HG02885 (cell line): ENCODE results near the gene PLA2G4A.
A peak's percentile ranks its signal among the peaks of the same experiment; 100 is the strongest.

Experiments used
- ATAC-seq: cut with Tn5 transposase; IDR thresholded peaks from one replicate; pipeline ENCODE4 v1.9.1; 2021; ENCODE audit warnings: mild to moderate bottlenecking; ENCODE audit not compliant: unreplicated experiment, poor library complexity

The PLA2G4A gene

GRCh38 chr1:186829686-186830587 is 1.2 kb downstream of the PLA2G4A start:
- no peak for ATAC-seq

- no peak for ATAC-seq
Measured at GRCh38 chr1:186831168-186831567, 2.4 kb downstream of the PLA2G4A start.

- ATAC-seq: no peak
Measured at GRCh38 chr1:186834399-186834958, 5.7 kb downstream of the PLA2G4A start.

GRCh38 chr1:186835448-186835847 is 6.7 kb downstream of the PLA2G4A start:
- ATAC-seq: no peak

GRCh38 chr1:186837806-186838205 is 9.1 kb downstream of the PLA2G4A start:
- ATAC-seq: no peak

- no peak for ATAC-seq
Measured at GRCh38 chr1:186838380-186839040, 9.8 kb downstream of the PLA2G4A start.

- peak; percentile 38 for ATAC-seq
Measured at GRCh38 chr1:186839041-186839400, 10.3 kb downstream of the PLA2G4A start.

GRCh38 chr1:186841599-186841998 is 12.8 kb downstream of the PLA2G4A start:
- ATAC-seq: no peak

GRCh38 chr1:186842547-186842946 is 13.8 kb downstream of the PLA2G4A start:
- no peak for ATAC-seq

GRCh38 chr1:186843226-186843625 is 14.5 kb downstream of the PLA2G4A start:
- no peak for ATAC-seq

GRCh38 chr1:186843931-186844330 is 15.2 kb downstream of the PLA2G4A start:
- ATAC-seq: no peak

- ATAC-seq: no peak
Measured at GRCh38 chr1:186845576-186846210, 16.9 kb downstream of the PLA2G4A start.

GRCh38 chr1:186848509-186849130 is 19.9 kb downstream of the PLA2G4A start:
- ATAC-seq: no peak

- ATAC-seq: peak; percentile 98
Measured at GRCh38 chr1:186849271-186849671, 20.5 kb downstream of the PLA2G4A start.

GRCh38 chr1:186849826-186850225 is 21.1 kb downstream of the PLA2G4A start:
- peak; percentile 43 for ATAC-seq

GRCh38 chr1:186854102-186854501 is 25.4 kb downstream of the PLA2G4A start:
- no peak for ATAC-seq

- ATAC-seq: no peak
Measured at GRCh38 chr1:186858923-186859322, 30.2 kb downstream of the PLA2G4A start.

GRCh38 chr1:186859995-186860394 is 31.2 kb downstream of the PLA2G4A start:
- ATAC-seq: no peak

GRCh38 chr1:186864296-186864695 is 35.5 kb downstream of the PLA2G4A start:
- no peak for ATAC-seq

GRCh38 chr1:186865253-186865652 is 36.5 kb downstream of the PLA2G4A start:
- ATAC-seq: peak; percentile 89
